ENCODE measurements around the gene NR2C2.

DNA sequence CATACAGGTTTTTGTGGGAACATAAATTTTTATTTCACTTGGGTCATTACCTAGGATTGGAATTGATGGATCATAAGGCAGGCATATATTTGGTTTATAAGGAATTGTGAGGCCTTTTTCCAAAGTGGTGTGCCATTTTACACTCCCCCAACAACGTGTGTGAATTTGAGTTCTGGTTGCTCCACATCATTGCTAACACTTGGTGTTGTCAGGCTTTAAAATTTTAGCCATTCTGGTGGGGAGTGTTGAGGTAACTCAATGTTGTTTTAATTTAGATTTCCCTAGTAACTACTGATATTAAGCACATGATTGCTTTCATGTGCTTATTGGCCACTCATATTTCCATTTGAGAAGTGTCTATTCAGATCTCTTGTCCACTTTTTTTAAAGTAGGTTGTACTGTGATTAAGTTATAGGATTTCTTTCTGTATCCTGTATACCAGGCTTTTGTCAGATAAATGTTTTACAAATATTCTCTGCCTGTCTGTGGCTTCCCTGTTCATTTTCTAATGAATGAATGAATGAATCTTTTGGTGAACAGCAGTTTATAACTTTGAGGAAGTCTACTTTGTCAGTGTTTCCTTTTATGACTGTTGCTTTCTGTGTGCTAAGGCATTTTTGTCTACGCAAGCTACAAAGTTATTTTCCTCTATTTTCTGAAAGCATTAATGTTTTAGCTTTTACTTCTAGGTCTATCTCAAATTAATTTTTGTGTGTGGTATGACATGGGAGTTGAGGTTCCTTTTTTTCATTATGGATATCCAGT lies 17.9 kb upstream of the NR2C2 start:
- TF ChIP-seq EP300 (IDR thresholded peaks at IDR 0.05; ENCODE audit: borderline replicate concordance) (no peak), TCF12 (IDR thresholded peaks at IDR 0.05; ENCODE audit: low read depth) (no peak), RAD21 (IDR thresholded peaks at IDR 0.05; ENCODE audit: low read depth) (no peak), TEAD4 (IDR thresholded peaks at IDR 0.05) (no peak), CREB1 (IDR thresholded peaks at IDR 0.05; ENCODE audit: low read depth) (no peak), FOXM1 (IDR thresholded peaks at IDR 0.05; ENCODE audit: borderline replicate concordance, low read depth) (no peak), TAF1 (IDR thresholded peaks at IDR 0.05; ENCODE audit: low read depth) (no peak), MAX (IDR thresholded peaks at IDR 0.05) (no peak)
